Measurements from ENCODE around the gene CEP68.

- TF ChIP-seq EZH2phosphoT487 (IDR thresholded peaks at IDR 0.05; ENCODE audit: borderline replicate concordance) (no peak), CTCF (conservative IDR thresholded peaks at IDR 0.05; ENCODE audit: low read length) (no peak)
Observed at GRCh38 chr2:65044097-65044735, 12.0 kb upstream of the CEP68 start.
